ENCODE measurements around the gene BHLHE40.

GRCh38 chr3:4949004-4949403 is 30.2 kb upstream of the BHLHE40 start:
- TF ChIP-seq POLR2AphosphoS5 (IDR thresholded peaks at IDR 0.05) (no peak), POLR2A (IDR thresholded peaks at IDR 0.05; ENCODE audit: low read depth) (no peak)

Measured in esophagus muscularis mucosa (tissue), 2 donors.